Breast epithelium (tissue), 4 donors: Measurements from ENCODE around the gene TLK1. TPM values are rescaled to one million over a fixed set of nuclear protein-coding genes. Genes with fewer than 3 reads are reported as not detected.

Experiments
- DNase-seq, 2 donors: peaks; one replicate each; pipeline ENCODE4 v3.0.0-alpha.2; 2019; ENCODE audit warnings: low spot score in 2 of 2
- H3K27ac ChIP-seq, 2 donors: fragments of 200-600 bp; sonication (generic) in 1 of 2; one replicate each; pipeline ENCODE4 v1.5.1; 2016 to 2019; ENCODE audit warnings: mild to moderate bottlenecking in 1 of 2
- H3K27me3 ChIP-seq, 2 donors: fragments of 200-600 bp; sonication (generic) in 1 of 2; one replicate each; pipeline versions ENCODE4 v1.5.1 to v1.6.0; 2017 to 2019; ENCODE audit warnings: control low read depth in 1 of 2, mild to moderate bottlenecking in 1 of 2
- H3K36me3 ChIP-seq: fragments of 200-600 bp; one replicate; pipeline ENCODE4 v1.5.1; 2019
- H3K4me1 ChIP-seq, 2 donors: fragments of 200-600 bp; sonication (generic); one replicate each; pipeline ENCODE4 v1.5.1; 2016 to 2019; ENCODE audit warnings: control low read depth in 1 of 2
- H3K4me3 ChIP-seq, 3 donors: fragments of 200-600 bp; sonication (generic); 1 replicate in 2 of 3; 2 replicates in 1 of 3; pipeline ENCODE4 v1.5.1; 2016 to 2019; ENCODE audit warnings: mild to moderate bottlenecking in 3 of 3, moderate library complexity in 2 of 3
- H3K9me3 ChIP-seq, 2 donors: fragments of 200-600 bp; sonication (generic) in 1 of 2; one replicate each; pipeline ENCODE4 v1.5.1; 2016 to 2019; ENCODE audit warnings: control low read depth in 1 of 2
- POLR2A ChIP-seq: fragments of 450-650 bp; IDR thresholded peaks from one replicate; pipeline ENCODE4 v1.6.1; 2016; ENCODE audit warnings: antibody characterized with exemption, mild to moderate bottlenecking, moderate library complexity
- POLR2AphosphoS5 ChIP-seq, 3 donors: sonication (generic); formaldehyde crosslinking; IDR thresholded peaks; one replicate each; pipeline ENCODE4 v1.6.1; 2017; ENCODE audit warnings: antibody characterized with exemption in 3 of 3
- intact Hi-C: fragments of 100-400 bp; cut with DNase I; formaldehyde crosslinking; loops from one replicate; pipeline ENCODE4 v1.15.1; 2023; ENCODE audit warnings: low total_unique reads
- total RNA-seq, 3 donors: library from RNA; depleted of rRNA; stranded (reverse); fragments of >200 nt; gene quantifications; one replicate each; pipeline ENCODE4 v1.1.0, GENCODE V29; 2016
- TF ChIP-seq, protein P1 (sequence below), 3 donors: fragments of 450-650 bp; IDR thresholded peaks; one replicate each; pipeline ENCODE4 v1.5.1; 2016 to 2017; ENCODE audit warnings: antibody characterized with exemption in 3 of 3, mild to moderate bottlenecking in 3 of 3, moderate library complexity in 3 of 3

Gene TLK1
- total RNA-seq, 3 donors from 2014 or later = 34.1 to 45.7 (median 40.6) TPM

DNA sequence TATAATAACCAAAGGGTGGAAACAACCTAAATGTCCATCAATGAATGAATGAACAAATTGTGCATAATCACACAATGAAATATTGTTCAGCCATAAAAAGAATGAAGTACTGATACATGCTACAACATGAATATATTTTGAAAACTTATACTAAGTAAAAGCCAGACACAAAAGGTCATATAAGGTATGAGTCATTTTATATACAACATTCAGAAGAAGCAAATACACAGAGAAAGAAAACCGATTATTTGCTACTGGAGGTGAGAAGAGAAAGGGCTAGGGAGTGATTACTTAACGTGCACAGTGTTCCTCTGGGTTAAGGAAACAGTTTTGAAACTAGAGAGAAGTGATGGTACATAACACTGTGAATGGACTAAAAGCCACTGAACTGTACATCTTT is 126.4 kb downstream of the TLK1 start:
- intact Hi-C loops = no loop called here
- H3K27me3 ChIP-seq = no peaks in the 10 kb centered on the region
- DNase-seq = no peak
- no peak overlapping the region for H3K27ac ChIP-seq
- TF ChIP-seq POLR2A (no peak), POLR2AphosphoS5 (IDR thresholded peaks at IDR 0.05) (no peak)
- TF ChIP-seq, protein P1, sequence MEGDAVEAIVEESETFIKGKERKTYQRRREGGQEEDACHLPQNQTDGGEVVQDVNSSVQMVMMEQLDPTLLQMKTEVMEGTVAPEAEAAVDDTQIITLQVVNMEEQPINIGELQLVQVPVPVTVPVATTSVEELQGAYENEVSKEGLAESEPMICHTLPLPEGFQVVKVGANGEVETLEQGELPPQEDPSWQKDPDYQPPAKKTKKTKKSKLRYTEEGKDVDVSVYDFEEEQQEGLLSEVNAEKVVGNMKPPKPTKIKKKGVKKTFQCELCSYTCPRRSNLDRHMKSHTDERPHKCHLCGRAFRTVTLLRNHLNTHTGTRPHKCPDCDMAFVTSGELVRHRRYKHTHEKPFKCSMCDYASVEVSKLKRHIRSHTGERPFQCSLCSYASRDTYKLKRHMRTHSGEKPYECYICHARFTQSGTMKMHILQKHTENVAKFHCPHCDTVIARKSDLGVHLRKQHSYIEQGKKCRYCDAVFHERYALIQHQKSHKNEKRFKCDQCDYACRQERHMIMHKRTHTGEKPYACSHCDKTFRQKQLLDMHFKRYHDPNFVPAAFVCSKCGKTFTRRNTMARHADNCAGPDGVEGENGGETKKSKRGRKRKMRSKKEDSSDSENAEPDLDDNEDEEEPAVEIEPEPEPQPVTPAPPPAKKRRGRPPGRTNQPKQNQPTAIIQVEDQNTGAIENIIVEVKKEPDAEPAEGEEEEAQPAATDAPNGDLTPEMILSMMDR (IDR thresholded peaks at IDR 0.05) = no peak
- H3K36me3 ChIP-seq = peaks cover 4% of the 10 kb centered on the region
- no peaks in the 10 kb centered on the region for H3K9me3 ChIP-seq
- H3K4me3 ChIP-seq = no peak overlapping the region
- no peaks in the 10 kb centered on the region for H3K4me1 ChIP-seq

DNA sequence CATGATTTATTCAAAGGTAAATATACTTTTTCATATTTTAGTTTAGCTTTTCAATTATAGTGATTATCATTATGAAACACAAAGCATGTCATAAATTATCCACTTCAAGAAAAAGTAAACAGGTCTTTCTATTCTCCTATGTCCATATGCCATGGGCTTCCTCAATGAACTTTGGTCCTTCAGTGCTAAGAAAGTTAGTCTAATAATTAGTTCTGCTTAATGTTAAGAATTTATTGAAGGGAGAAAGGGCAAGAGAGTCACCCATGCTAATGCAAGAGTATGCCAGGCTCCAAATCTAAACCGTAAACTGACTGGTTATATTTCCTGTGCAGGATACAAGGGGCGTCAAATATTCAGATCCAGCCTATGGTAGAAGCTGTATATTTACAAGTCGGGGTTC is 135.5 kb downstream of the TLK1 start:
- DNase-seq = no peak
- H3K4me3 ChIP-seq = no peak overlapping the region
- no peaks in the 10 kb centered on the region for H3K9me3 ChIP-seq
- no peaks in the 10 kb centered on the region for H3K4me1 ChIP-seq
- TF ChIP-seq, protein P1 (IDR thresholded peaks at IDR 0.05) = no peak
- TF ChIP-seq POLR2AphosphoS5 (IDR thresholded peaks at IDR 0.05) (no peak), POLR2A (no peak)
- intact Hi-C loops = loop anchor here (10.0 kb wide), 1 partner anchor 1650 kb away; no protein-coding TSS in a partner anchor
- H3K36me3 ChIP-seq = peaks cover 5% of the 10 kb centered on the region
- no peaks in the 10 kb centered on the region for H3K27me3 ChIP-seq
- H3K27ac ChIP-seq = no peak overlapping the region

DNA sequence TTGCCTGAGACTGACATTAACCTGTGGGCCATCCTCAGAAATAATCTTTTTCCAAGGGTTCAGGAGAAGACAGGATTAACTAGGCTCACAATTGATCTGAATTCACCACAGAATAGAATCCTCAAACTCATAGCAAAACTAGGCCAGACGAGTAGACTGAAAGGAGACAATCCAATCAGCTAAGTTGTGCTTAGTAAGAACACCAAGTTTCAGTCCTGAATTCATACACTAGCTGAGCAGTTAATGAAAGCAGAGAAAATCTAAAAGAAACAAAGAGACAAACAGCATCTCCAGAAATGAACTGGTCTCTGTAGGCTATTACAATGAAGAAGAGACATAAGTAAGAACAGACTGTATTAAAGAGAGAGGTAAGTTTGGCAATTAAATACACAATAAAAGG is 142.2 kb downstream of the TLK1 start:
- intact Hi-C loops = no loop called here
- no peak overlapping the region for H3K27ac ChIP-seq
- H3K27me3 ChIP-seq = no peaks in the 10 kb centered on the region
- no peak for DNase-seq
- H3K36me3 ChIP-seq = peaks cover 5% of the 10 kb centered on the region
- H3K4me1 ChIP-seq = no peaks in the 10 kb centered on the region
- no peaks in the 10 kb centered on the region for H3K9me3 ChIP-seq
- TF ChIP-seq POLR2AphosphoS5 (IDR thresholded peaks at IDR 0.05) = no peak
- no peak for TF ChIP-seq POLR2A
- TF ChIP-seq, protein P1 (IDR thresholded peaks at IDR 0.05) = no peak
- no peak overlapping the region for H3K4me3 ChIP-seq

DNA sequence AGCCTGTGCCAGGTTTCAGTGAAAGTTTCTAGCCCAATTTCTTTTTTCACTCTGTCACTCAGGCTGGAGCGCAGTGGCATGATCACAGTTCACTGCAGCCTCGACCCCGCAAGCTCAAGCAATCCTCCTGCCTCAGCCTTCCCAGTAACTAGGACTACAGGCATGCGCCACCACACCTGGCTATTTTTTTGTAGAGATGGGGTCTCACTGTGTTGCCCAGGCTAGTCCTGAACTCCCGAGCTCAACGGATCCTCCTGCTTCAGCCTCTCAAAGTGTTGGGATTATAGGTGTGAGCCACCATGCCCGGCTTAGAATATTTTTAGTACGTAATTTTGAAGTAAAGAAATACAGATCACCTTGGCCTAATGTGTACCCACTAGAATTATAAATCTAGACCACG is 144.6 kb downstream of the TLK1 start:
- DNase-seq = no peak
- TF ChIP-seq POLR2AphosphoS5 (IDR thresholded peaks at IDR 0.05) (no peak), POLR2A (no peak)
- TF ChIP-seq, protein P1 (IDR thresholded peaks at IDR 0.05) = no peak
- Histone ChIP-seq H3K27ac (no peak overlapping the region), H3K36me3 (no peaks in the 10 kb centered on the region), H3K27me3 (no peaks in the 10 kb centered on the region), H3K4me3 (no peak overlapping the region), H3K4me1 (no peaks in the 10 kb centered on the region), H3K9me3 (no peaks in the 10 kb centered on the region)
- intact Hi-C loops = no loop called here

- no peak for DNase-seq
- no peaks in the 10 kb centered on the region for H3K9me3 ChIP-seq
- H3K36me3 ChIP-seq = no peaks in the 10 kb centered on the region
- H3K27me3 ChIP-seq = no peaks in the 10 kb centered on the region
- no peaks in the 10 kb centered on the region for H3K4me1 ChIP-seq
- no peak overlapping the region for H3K27ac ChIP-seq
- no peak overlapping the region for H3K4me3 ChIP-seq
- TF ChIP-seq, protein P1 (IDR thresholded peaks at IDR 0.05) = no peak
- TF ChIP-seq POLR2AphosphoS5 (IDR thresholded peaks at IDR 0.05) (no peak), POLR2A (no peak)
- intact Hi-C loops = no loop called here
Measured at GRCh38 chr2:171013851-171014250, 146.8 kb downstream of the TLK1 start.
